Liver (tissue), 9 donors: ENCODE results near the gene RBBP5. TPM values are rescaled to one million over a fixed set of nuclear protein-coding genes. Genes with fewer than 3 reads are reported as not detected.

ENCODE experiments used
- DNase-seq: peaks from one replicate; pipeline ENCODE4 v3.0.0-alpha.2; 2017; ENCODE audit warnings: low spot score
- H3K27ac ChIP-seq, 2 donors: one replicate each; pipeline ENCODE4 v1.7.0; 2013; ENCODE audit warnings: inconsistent platforms in 2 of 2, low read length in 2 of 2, control low read depth in 1 of 2, low read depth in 1 of 2, mild to moderate bottlenecking in 1 of 2
- H3K27me3 ChIP-seq, 4 donors: one replicate each; pipeline versions ENCODE4 v1.6.1 to v1.7.0; 2013; ENCODE audit warnings: low read length in 3 of 4, inconsistent platforms in 1 of 4, mild to moderate bottlenecking in 1 of 4, moderate library complexity in 1 of 4; ENCODE audit not compliant: control insufficient read depth in 4 of 4, insufficient read depth in 4 of 4
- H3K36me3 ChIP-seq, 4 donors: one replicate each; pipeline versions ENCODE4 v1.6.1 to v1.7.0; 2013; ENCODE audit warnings: low read length in 3 of 4, mild to moderate bottlenecking in 3 of 4, low read depth in 1 of 4, moderate library complexity in 1 of 4; ENCODE audit not compliant: control insufficient read depth in 4 of 4, insufficient read depth in 3 of 4
- H3K4me1 ChIP-seq, 4 donors: one replicate each; pipeline versions ENCODE4 v1.6.1 to v1.7.0; 2013; ENCODE audit warnings: low read length in 3 of 4, mild to moderate bottlenecking in 3 of 4, moderate library complexity in 1 of 4; ENCODE audit not compliant: control insufficient read depth in 4 of 4, insufficient read depth in 4 of 4
- H3K4me3 ChIP-seq, 3 donors: one replicate each; pipeline versions ENCODE4 v1.6.1 to v1.7.0; 2013; ENCODE audit warnings: low read length in 3 of 3, control low read depth in 1 of 3, low read depth in 1 of 3, mild to moderate bottlenecking in 1 of 3
- H3K9ac ChIP-seq, 2 donors: one replicate each; pipeline ENCODE4 v1.7.0; 2013; ENCODE audit warnings: low read length in 2 of 2, mild to moderate bottlenecking in 2 of 2, moderate library complexity in 2 of 2, control low read depth in 1 of 2, low read depth in 1 of 2
- H3K9me3 ChIP-seq, 4 donors: one replicate each; pipeline versions ENCODE4 v1.6.1 to v1.7.0; 2013; ENCODE audit warnings: low read length in 3 of 4; ENCODE audit not compliant: control insufficient read depth in 4 of 4
- ATF3 ChIP-seq: IDR thresholded peaks from 2 replicates; pipeline ENCODE4 v1.6.1; 2016; ENCODE audit warnings: antibody characterized with exemption
- FOXA1 ChIP-seq: IDR thresholded peaks from 2 replicates; pipeline ENCODE4 v1.6.1; 2016; ENCODE audit warnings: antibody characterized with exemption
- FOXA2 ChIP-seq: IDR thresholded peaks from 2 replicates; pipeline ENCODE4 v1.6.1; 2016; ENCODE audit warnings: antibody characterized with exemption
- GABPA ChIP-seq, 2 donors: IDR thresholded peaks in 1 of 2; conservative IDR thresholded peaks in 1 of 2; 2 replicates each; pipeline ENCODE4 v1.6.1; 2016; ENCODE audit warnings: antibody characterized with exemption in 2 of 2, mild to moderate bottlenecking in 1 of 2, moderate library complexity in 1 of 2
- HNF4A ChIP-seq, 2 donors: conservative IDR thresholded peaks; 2 replicates each; pipeline ENCODE4 v1.6.1; 2016; ENCODE audit warnings: antibody characterized with exemption in 2 of 2, mild to moderate bottlenecking in 2 of 2
- HNF4G ChIP-seq: IDR thresholded peaks from 2 replicates; pipeline ENCODE4 v1.6.1; 2016; ENCODE audit warnings: antibody characterized with exemption
- JUND ChIP-seq, 2 donors: IDR thresholded peaks; 2 replicates each; pipeline ENCODE4 v1.6.1; 2016; ENCODE audit warnings: antibody characterized with exemption in 2 of 2
- MAX ChIP-seq: IDR thresholded peaks from 2 replicates; pipeline ENCODE4 v1.6.1; 2016; ENCODE audit warnings: antibody characterized with exemption
- RAD21 ChIP-seq, 2 donors: IDR thresholded peaks; 2 replicates each; pipeline ENCODE4 v1.6.1; 2016; ENCODE audit warnings: antibody characterized with exemption in 2 of 2, mild to moderate bottlenecking in 2 of 2
- REST ChIP-seq: IDR thresholded peaks from 2 replicates; pipeline ENCODE4 v1.6.1; 2016; ENCODE audit warnings: antibody characterized with exemption, mild to moderate bottlenecking
- RXRA ChIP-seq, 2 donors: IDR thresholded peaks; 2 replicates each; pipeline ENCODE4 v1.6.1; 2017 to 2018; ENCODE audit warnings: antibody characterized with exemption in 2 of 2, mild to moderate bottlenecking in 1 of 2
- SP1 ChIP-seq: IDR thresholded peaks from 2 replicates; pipeline ENCODE4 v1.6.1; 2018; ENCODE audit warnings: antibody characterized with exemption, mild to moderate bottlenecking
- TAF1 ChIP-seq: conservative IDR thresholded peaks from 2 replicates; pipeline ENCODE4 v1.6.1; 2016; ENCODE audit warnings: antibody characterized with exemption, mild to moderate bottlenecking
- YY1 ChIP-seq: IDR thresholded peaks from 2 replicates; pipeline ENCODE4 v1.6.1; 2016; ENCODE audit warnings: antibody characterized with exemption, mild to moderate bottlenecking
- ZBTB33 ChIP-seq: IDR thresholded peaks from 2 replicates; pipeline ENCODE4 v1.6.1; 2016; ENCODE audit warnings: antibody characterized with exemption
- WGBS: extraction: QIAGEN DNeasy Blood & Tissue Kit; methylation state at CpG from one replicate; pipeline ENCODE4 v1.1.7; 2013; 5-methylcytosine and 5-hydroxymethylcytosine counted together
- polyA plus RNA-seq, 2 donors: library from polyadenylated mRNA; stranded (reverse) in 1 of 2; unstranded in 1 of 2; fragments of 200-250 nt in 1 of 2; fragments of >200 nt in 1 of 2; fragmentation: Nextera tagmentation in 1 of 2; extraction: Ambion mirVana in 1 of 2; gene quantifications; one replicate each; pipeline versions ENCODE4 v1.2.1 to v1.2.3, GENCODE V29; 2013 to 2015
- total RNA-seq, 2 donors: library from RNA; depleted of rRNA; stranded (reverse); fragments of >200 nt; gene quantifications; one replicate each; pipeline ENCODE4 v1.2.3, GENCODE V29; 2014
- TF ChIP-seq, protein P1 (sequence below): fragments of 150-350 bp; IDR thresholded peaks from 2 replicates; pipeline ENCODE4 v1.5.1; 2017; ENCODE audit warnings: improper control_type of control experiment, low read depth, low read length; ENCODE audit not compliant: missing input control
- donor health status: healthy.
- donor health status: healthy.
- donor health status: healthy.
- donor health status: healthy.
- donor health status: healthy.

The RBBP5 gene
- total and polyA plus RNA-seq, 4 donors, result 4.6 to 12.0 (median 8.5) TPM

DNA sequence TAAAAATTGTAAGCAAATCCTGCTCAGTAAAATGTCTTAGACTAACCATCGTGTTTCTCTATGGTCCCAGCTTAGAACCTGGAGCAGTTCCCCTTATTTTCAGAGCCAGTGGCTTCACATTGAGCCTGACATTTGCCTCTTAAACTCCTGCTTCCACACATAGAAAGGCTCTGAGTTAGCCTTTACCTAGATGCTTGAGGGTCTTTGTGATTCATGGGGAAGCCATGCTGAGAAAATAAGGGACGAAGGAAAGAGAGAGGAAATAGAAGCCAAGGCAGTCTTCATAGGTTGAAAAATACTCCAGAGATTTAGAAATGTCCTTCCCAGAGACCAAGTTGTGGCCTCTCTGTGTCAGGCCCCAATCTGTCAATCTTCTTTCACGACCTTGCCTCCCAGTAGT is 16.1 kb upstream of the RBBP5 start:
- no peak overlapping the region for H3K27ac ChIP-seq

GRCh38 chr1:205133287-205133686 is 11.5 kb upstream of the RBBP5 start:
- Histone ChIP-seq H3K4me1 (peaks cover 0 to 6% (median 2%) of the 10 kb centered on the region in 4 donors), H3K4me3 (no peak overlapping the region), H3K27me3 (no peaks in the 10 kb centered on the region), H3K36me3 (no peaks in the 10 kb centered on the region), H3K27ac (no peak overlapping the region), H3K9me3 (no peaks in the 10 kb centered on the region), H3K9ac (no peak overlapping the region)
- TF ChIP-seq GABPA (IDR thresholded peaks at IDR 0.05 in 1 of 2, conservative IDR thresholded peaks at IDR 0.05 in 1 of 2), result no peak
- no peak for TF ChIP-seq SP1
- TF ChIP-seq HNF4G, result no peak
- no peak for TF ChIP-seq ZBTB33
- TF ChIP-seq ATF3, result no peak
- TF ChIP-seq RXRA (IDR thresholded peaks at IDR 0.05), result no peak
- no peak for TF ChIP-seq REST
- TF ChIP-seq YY1, result no peak
- TF ChIP-seq FOXA2, result no peak
- no peak for TF ChIP-seq RAD21 (IDR thresholded peaks at IDR 0.05)
- no peak for TF ChIP-seq FOXA1
- TF ChIP-seq MAX, result no peak
- TF ChIP-seq, protein P1, sequence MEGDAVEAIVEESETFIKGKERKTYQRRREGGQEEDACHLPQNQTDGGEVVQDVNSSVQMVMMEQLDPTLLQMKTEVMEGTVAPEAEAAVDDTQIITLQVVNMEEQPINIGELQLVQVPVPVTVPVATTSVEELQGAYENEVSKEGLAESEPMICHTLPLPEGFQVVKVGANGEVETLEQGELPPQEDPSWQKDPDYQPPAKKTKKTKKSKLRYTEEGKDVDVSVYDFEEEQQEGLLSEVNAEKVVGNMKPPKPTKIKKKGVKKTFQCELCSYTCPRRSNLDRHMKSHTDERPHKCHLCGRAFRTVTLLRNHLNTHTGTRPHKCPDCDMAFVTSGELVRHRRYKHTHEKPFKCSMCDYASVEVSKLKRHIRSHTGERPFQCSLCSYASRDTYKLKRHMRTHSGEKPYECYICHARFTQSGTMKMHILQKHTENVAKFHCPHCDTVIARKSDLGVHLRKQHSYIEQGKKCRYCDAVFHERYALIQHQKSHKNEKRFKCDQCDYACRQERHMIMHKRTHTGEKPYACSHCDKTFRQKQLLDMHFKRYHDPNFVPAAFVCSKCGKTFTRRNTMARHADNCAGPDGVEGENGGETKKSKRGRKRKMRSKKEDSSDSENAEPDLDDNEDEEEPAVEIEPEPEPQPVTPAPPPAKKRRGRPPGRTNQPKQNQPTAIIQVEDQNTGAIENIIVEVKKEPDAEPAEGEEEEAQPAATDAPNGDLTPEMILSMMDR, result no peak
- TF ChIP-seq TAF1, result no peak
- TF ChIP-seq HNF4A (conservative IDR thresholded peaks at IDR 0.05), result no peak
- 62% methylated on average over 1 of the region's 1 CpG for WGBS
- no peak for DNase-seq

More for the DNA sequence above, 16.1 kb upstream of the RBBP5 start:
- no peaks in the 10 kb centered on the region for H3K9me3 ChIP-seq
- TF ChIP-seq ATF3 (no peak), ZBTB33 (no peak), MAX (no peak), YY1 (no peak), JUND (IDR thresholded peaks at IDR 0.05) (no peak), RAD21 (IDR thresholded peaks at IDR 0.05) (no peak), HNF4G (no peak), FOXA2 (no peak)
- WGBS, result 84% methylated on average over 3 of the region's 3 CpGs
- no peak overlapping the region for H3K9ac ChIP-seq
- H3K4me1 ChIP-seq, result peaks cover 4 to 14% (median 8%) of the 10 kb centered on the region in 4 donors
- H3K4me3 ChIP-seq, result no peak overlapping the region
- DNase-seq, result no peak
- H3K36me3 ChIP-seq, result no peaks in the 10 kb centered on the region
- H3K27me3 ChIP-seq, result no peaks in the 10 kb centered on the region
